HG03558 (cell line): ENCODE data around the gene HOXB9.

Experiments used
- ATAC-seq: cut with Tn5 transposase; IDR thresholded peaks from one replicate; pipeline ENCODE4 v1.9.1; 2021; ENCODE audit warnings: moderate number of reproducible peaks; ENCODE audit not compliant: unreplicated experiment; ENCODE audit errors: extremely low read depth

The HOXB9 gene

GRCh38 chr17:48612854-48613691 is 13.1 kb downstream of the HOXB9 start:
- ATAC-seq = no peak

GRCh38 chr17:48612456-48612853 is 13.7 kb downstream of the HOXB9 start:
- ATAC-seq = no peak

DNA sequence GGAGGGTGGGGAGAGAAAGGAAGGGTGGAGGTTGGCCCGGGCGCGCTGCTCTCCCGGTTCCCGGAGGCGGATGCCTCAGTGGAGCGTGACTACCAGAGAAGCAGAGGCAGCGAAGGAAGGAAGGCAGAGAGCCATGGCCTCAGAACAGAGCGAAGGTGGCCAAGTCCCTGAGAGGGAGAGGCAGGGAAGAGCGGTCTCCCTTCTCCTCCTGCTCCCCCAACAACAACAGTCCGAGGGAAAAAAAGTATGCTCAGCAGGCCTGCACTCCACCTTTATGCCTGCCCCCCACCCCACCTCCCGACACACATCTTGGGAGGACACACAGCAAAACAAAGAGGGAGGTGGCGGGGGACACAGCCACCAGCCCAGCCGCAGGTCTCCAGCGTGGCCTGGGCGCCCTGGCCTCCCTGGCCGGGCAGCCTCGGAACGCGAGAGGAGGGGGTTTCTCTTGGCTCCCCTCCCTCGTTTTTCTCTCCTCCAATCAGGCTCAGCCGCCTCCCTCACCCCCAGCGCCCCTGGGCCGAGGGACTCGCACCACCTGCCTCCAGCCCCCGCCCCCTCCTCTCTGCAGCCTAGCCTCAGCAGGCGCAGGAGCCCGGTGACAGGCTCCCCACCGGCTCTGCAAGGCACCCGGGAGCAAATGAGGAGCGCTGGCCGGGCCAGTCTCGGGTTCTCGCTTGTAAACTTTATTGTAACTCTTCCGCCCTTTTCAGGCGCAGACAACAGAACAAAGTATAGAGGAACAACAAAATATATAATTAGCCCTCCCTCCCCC is 14.3 kb downstream of the HOXB9 start:
- ATAC-seq = no peak

DNA sequence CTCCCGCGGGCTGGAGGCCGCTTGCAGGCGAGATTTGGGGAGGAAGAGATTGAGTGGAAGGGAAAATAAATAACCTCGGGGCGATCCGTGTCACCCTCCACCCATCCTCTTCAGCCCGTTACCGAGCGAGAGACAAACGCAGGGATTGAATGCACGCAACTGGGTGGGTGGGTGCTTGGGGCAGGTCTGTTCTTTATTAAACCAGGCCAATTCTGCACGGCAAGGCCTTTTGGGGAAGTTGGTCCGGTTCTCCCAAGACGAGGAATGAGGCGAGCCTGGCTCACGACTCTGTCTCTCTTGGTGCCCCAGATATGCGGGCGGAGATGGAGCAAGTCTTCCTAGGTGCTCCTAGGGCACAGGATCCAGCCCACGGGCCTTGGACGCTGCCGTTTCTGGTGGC is 14.9 kb downstream of the HOXB9 start:
- no peak for ATAC-seq

DNA sequence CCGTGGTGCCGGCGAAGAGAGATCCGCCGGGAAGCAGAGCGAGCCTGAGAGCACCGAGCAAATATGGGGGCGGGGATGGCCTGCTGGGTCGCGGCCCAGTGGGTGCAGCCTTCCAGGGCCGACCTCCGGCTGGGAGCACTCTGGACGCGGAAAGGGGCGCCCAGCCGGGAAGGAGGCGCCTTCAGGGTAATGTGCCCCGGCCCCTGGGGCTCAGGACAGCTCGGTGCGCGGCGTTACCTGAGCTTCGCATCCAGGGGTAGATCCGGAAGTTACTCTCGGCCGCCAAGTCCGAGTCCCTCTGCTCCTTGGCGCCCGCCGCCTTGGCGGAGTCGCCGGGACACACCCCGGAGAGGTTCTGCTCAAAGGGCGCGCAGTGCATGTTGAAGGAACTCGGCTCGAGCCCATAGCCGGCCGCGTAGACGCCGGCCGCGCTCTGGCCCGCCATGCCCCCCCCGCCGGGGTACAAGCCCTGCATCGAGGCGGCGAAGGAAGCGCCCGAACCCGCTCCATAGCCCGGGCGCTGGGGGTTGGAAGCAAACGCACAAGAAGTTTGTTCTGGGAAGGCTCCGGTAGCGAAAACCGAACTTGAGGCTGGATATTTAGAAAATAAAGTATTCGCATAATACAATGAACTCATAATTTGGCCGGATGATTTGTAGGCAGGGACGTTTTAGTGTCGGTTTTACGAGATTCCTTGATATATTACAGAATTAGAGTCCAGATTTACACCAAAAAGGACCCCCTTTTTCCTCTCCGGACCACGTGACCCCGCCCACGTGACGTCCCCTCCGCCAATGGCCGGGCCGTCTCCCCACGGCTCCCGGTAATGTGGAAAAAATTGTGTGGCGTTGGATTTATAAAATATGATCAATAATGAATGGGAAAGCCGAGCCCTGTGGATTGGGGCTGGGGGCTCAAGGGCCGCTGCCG is 15.6 kb downstream of the HOXB9 start, which contains the start of gene HOXB7:
TSS of gene HOXB7 (minus strand) at position 736 of the 930 bp plus-strand sequence. CDS start at position 637, 99 bp downstream.
- no peak for ATAC-seq

DNA sequence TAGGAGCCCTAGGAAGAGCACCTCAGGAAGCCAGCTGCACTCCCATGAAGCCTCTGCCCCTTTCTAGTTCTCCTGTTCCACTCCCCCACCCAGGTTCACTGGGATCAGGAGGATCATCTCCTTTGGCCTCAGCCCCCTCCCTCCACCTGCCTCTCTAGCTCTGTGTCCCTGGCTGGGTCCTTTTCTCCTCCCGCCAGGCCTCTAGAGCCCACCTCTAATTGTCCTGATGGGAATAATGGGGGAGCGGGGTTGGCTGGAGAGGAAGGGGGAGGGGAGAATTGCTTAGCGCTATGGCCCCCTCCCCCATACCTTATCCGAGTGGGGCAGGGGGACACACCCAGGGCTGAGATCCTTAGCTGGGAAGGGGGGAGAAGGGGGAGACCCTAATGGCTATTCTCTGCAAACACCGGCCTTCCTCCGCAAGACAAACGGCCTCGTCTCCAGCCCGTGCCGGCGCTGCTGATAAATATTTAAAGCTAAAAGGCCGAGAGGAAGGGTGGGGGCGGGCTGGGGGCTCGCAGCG is 16.3 kb downstream of the HOXB9 start:
- ATAC-seq = no peak

- ATAC-seq = no peak
These were observed 17.1 kb downstream of the HOXB9 start for GRCh38 chr17:48609033-48609432.

GRCh38 chr17:48608494-48608834 is 17.7 kb downstream of the HOXB9 start:
- no peak for ATAC-seq

- ATAC-seq = no peak
These were observed 19.1 kb downstream of the HOXB9 start for GRCh38 chr17:48606892-48607614.

DNA sequence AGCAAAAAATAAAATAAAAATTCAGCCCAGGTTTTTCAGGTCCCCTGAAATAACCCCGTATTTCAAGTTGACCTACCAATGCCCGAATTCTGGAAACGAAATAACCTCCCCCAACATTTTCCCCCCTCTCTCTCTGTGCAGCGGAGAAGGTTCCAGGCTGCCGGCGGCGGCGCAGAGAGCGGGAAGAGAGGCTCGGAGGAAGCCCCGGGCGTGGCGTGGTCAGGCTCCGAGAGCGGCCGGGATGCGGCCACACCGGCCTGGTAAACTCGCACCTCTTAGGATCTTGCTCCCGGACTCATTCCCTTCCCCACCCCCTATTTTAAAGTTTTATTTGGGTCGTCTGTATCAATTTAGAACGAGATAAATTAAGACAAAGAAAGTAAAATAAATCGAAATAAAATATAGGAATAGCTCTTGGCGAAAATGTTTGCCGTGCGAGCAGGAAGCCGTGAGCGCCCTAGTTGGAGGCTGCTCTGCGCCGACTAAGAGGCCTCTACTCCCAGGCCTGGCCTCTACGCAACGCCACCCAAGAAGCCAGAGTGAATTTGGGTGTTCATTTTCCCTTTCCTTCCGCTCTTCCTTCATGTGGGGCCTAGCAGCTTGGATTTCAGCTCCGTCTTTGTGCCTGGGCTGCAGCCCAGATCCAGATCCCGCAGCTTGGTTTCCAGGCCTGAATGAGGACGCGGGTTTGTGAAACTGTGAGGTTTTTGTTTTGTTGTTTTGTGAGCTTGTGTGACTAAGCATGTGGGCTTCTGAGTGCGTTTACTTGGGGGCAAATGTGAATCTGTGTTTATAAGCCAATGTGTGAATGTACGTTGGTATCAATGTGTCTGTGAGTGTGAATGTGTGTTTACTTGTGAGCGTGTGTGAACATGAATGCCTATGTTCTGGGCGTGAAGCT is 19.9 kb downstream of the HOXB9 start:
- ATAC-seq = no peak

GRCh38 chr17:48605409-48605919 is 20.7 kb downstream of the HOXB9 start:
- ATAC-seq = no peak

DNA sequence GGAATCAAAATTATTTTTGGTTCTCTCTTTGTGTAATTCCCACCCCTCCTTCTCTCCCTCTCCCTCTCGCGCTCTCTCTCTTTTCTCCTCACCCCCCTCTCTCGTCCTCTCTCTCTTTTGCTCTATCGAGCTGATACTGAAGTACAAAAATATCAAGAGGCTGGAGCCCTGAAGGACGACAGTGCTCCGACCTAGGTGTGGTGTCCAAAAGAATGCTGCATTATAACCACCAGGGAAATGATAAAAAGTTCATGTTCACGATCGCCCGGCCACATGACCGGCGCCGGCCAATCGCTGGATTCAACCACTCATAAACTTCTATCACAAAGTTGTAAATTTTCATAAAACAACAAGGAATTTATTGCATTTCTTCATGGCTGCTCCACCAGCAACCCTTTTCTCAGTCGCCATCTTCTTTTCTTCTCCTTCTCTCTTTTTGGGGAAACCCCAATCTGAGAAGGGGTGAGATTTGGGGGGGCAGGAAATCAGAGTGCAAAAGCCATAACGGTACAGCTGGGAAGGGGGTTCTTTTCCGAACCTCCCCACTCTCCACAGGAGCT is 21.3 kb downstream of the HOXB9 start, which contains the start of gene HOXB6:
TSS of gene HOXB6 (minus strand) at position 217 of the 560 bp plus-strand sequence. CDS start 6,836 bp downstream, outside the sequence.
- no peak for ATAC-seq

DNA sequence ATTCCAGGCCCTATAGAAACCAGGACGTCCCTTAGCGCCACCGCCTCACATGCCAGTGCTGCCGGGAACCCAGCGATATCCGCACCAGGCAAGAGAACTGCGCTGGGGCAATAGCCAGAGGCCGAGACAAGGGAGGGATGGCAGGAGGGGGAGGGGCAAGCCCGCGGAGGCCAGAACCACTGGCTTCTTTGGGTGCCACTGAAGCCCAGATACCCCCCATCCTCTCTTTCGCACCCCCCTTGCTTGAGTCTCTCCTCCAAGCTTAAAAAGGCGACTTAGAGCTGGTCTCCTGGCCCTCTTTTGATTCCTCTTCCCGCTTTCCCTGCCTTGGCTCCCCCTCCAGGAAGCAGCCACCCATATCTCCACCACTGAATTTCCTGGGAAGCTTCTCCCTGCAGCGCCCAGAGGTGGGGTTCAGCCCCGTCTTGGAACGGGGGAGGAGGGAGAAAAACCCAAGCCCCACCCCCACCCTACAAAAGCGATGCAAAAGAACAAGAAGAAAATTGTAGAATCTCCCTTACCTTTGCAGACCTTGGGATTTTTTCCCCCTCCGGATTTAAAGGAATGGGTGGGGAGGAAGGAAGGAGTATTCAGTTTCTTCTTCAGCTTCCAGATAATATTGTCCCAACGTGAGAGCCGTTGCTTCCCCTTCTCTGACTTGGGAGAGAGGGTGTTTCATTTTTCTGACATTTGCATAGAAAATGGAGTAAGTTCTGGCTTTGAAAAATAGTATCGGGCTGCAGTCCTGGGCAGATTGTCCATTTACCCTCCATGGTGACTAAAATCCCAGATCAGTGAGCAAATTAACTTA is 22.0 kb downstream of the HOXB9 start:
- no peak for ATAC-seq

- ATAC-seq = no peak
These were observed 24.4 kb downstream of the HOXB9 start for GRCh38 chr17:48601539-48602425.

DNA sequence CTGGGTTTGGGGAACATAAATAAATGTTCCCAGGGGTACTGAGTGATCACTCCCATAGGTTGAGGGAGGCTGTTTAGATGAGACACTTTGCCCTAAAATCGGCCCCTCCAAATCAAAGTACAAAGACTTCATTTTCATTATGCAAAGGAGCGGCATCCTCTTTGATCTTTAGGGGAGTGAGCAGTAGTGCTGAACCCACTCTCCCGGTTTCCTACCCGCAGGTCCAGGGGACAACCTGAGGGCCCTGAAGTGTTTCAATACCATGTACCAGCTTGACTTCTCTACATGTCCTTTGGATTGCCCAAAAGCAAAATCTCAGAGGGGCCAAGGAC is 25.0 kb downstream of the HOXB9 start:
- no peak for ATAC-seq
